HG03378 (cell line): ENCODE results near the gene SIK3.
"Not testable (repeated sequence)": the region's sequence is repeated elsewhere in the genome, so short reads cannot be mapped to it uniquely, and the experiment has no call there.

ENCODE experiments used
- ATAC-seq: cut with Tn5 transposase; IDR thresholded peaks from one replicate; pipeline ENCODE4 v1.9.1; 2021; ENCODE audit warnings: mild to moderate bottlenecking, moderate library complexity; ENCODE audit not compliant: unreplicated experiment

The SIK3 gene

DNA sequence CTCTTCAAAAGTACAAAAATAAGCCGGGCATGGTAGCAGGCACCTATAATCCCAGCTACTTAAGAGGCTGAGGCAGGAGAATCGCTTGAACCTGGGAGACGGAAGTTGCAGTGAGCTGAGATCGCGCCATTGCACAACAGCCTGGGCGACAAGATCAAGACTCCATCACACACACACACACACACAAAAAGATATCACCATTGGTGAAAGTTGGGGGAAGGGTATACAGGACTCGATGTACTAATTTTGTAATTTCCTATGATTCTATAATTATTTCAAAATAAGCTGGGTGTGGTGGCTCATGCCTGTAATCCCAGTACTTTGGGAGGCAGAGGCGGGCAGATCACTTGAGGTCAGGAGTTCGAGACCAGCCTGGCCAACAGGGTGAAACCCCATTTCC is 48.1 kb downstream of the SIK3 start:
- not testable (repeated sequence) for ATAC-seq

DNA sequence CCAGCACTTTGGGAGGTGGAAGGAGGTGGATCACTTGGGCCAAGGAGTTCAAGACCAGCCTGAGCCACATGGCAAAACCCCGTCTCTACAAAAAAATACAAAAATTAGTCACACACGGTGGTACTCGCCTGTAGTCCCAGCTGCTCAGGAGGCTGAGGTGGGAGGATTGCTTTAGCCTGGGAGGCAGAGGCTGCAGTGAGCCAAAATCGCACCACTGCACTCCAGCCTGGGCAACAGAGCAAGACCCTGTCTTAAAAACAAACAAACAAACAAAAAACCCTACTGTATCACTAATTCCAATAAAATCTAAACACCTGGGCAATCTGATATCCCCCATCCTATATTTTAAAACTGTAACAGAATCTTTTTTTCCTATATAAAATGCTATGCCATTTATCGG is 51.6 kb downstream of the SIK3 start:
- not testable (repeated sequence) for ATAC-seq

DNA sequence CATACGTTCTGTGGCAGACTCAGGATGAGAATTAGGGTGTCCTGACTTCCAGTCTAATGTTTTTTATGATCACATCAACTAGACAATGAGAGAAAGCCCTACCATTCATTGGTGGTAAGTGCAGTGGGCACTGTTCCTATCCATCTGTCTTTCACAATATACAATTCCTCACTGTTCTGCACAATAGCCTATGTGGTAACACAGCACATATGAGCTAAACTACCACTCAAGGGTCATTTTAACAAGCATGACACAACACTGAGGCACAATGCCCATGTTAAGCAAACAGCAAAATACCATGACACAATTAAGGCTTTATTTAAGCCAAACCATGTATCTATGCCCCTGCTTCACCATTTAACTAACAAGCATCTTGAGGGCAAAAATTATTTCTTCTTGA is 52.3 kb downstream of the SIK3 start:
- ATAC-seq, result no peak

DNA sequence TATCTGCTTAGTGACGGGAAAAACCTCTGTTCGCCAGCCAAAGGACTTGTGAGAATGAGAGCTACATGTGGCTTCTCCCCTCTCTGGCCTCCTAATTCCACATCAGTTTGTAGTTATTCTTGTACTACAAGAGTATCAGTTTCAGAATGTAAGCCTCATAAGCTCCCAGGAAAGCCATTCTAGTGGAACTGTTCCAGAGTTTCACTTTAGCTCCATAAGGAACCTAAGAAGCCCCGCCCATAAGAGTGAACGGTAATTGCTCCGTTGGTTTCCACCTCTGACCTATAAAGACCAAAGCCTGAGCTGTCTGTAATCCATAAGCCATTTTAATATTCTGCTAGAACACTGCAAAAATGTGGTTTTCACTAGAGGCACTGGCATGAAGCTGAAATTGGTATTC is 53.0 kb downstream of the SIK3 start:
- ATAC-seq, result no peak

DNA sequence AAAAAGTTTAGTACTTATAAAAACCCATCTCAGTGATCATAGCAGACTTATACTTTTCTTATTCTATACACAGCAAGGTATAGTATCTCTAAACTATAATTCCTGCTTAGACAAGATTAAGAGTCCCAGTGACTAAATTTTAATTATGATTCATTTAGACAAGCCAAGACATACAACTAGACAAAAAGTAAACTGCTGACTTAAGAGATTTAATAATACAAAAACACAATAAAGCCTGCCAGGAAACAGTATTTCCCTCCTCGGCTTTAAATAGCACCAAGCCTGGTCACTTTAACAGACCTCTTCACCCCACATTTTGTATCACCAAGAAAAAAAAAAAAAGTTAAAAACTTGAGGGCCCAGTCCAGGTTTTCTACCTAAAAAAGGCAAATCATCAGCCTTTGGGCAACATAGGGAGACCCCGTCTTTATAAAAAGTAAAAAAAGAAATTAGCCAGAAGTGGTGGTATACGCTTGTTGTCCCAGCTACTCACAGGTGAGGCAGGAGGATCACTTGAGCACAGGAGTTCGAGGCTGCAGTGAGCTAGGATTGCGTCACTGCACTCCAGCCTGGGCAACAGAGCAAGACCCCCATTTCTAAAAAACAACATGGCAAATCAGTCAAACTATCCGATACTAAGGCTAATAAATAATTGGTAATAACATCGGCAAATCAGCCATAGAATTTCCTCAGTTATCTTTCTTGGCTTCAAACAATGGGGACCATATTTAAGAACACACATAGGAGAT is 53.8 kb downstream of the SIK3 start:
- no peak for ATAC-seq

DNA sequence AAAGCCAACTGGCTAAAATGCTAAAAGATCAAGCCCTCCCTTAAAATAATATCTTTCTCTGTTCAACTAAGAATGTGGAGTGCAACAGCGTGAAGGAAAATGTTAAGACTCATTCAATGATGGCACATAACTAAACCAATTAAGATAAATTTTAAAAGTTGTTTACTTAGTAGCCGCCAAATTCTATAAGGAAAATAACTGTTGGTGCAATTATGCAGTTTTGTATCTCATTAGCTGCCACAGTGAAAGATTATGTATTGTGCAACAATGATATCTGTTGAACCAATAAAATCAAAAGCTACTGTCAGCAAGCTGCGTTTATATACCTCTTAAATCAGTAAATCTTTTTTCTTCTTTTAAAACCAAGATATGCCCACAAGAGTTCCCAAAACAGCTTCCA is 55.5 kb downstream of the SIK3 start:
- no peak for ATAC-seq

DNA sequence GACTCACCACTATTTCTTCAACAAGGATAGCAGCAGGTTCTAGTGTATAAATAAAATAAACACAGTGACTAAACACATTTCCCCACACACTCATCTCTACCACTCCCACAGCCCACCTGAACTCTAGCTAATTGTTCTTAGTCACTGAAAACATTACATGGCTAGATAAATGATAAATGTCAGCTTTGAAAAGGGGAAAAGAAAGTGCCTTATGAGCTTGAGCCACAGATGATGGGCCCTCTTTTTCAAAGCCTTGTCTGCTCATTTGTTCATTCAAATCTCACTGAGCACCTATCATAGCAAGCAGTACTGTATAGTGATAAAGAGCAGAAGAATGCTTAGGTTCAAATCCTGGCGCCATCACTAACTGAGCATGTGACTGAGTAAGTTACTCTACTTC is 58.3 kb downstream of the SIK3 start:
- no peak for ATAC-seq

DNA sequence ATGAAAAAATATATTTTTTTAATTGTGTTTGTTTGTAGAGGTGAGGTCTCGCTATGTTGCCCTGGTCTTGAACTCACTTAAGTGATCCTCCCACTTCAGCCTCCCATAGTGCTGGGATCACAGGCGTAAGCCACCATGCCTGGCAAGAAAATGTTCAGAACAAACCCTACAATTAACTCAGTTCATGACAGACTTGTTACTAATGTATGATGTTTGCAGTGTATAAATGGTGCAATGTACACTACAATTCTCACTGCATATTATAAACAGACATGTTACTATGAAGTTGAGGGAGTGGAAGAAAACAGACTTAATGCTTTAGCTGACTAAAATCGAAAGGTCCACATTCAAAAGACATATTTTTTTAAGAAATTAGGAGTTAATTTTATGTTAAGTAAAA is 59.0 kb downstream of the SIK3 start:
- ATAC-seq, result no peak

DNA sequence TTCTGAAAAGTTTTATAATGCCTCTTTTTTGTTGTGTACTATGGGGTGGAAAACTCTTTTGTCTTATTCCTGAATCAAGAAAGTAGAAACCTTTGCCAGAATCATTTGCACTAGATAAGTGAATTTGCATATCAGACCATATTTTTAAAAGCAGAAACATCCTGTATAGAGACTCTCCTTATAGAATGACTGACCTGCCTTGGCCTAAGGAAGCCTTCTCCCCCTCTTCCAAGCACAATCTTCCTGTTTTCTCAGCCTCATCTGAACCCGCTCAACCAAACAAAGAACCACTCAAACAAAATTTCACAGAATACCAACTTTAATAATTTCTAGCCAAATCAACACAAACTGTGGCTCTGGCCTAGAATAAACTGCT is 60.3 kb downstream of the SIK3 start:
- no peak for ATAC-seq

DNA sequence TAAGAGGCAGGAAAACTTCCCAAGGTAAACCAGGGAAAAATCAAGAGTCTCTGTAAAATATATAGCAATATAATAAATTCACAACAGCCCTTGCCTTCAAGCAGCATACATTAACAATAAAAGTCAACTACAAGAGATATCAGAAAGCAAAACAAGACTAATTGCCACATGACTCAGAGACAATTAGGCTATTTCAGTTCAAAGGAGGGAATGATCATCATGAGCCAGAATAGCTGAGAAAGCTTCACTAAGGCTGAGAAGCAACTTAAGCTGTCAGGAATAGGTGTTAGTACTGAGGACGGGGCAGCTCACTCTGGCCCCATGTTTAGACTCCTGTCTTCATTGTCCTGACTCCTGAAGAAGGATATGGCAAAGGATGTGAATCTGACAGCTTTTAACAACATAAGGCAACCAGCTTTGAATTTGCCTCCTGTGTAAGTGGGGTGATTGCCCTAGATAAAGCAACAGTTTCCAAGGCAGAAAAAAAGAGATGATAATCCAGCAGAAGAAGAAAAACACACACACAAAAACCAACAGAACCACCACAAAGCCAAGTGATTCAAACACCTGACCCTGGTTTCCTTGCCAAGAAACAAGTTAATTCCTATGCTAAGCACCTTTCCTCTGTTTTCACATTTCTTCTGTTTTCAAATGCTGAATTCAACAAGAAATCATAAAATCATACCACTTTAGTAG is 60.8 kb downstream of the SIK3 start:
- no peak for ATAC-seq

DNA sequence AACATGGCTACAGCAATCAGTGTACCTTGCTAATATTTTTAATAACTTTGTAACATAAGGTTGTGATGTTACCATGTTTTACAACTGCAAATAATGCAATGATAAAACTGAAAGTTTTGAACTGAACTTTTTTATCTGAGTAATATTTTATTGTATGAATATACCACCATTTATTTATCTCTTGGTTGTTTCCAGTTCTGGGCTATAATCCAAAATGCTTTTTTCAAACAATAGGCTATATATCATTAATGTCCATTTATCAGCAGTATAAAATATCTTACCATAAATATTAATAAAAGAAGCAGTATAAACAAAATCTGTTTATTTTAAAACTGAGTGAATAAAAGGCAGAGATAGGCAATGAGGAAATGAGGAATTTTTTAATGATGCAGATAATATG is 63.3 kb downstream of the SIK3 start:
- ATAC-seq, result no peak

DNA sequence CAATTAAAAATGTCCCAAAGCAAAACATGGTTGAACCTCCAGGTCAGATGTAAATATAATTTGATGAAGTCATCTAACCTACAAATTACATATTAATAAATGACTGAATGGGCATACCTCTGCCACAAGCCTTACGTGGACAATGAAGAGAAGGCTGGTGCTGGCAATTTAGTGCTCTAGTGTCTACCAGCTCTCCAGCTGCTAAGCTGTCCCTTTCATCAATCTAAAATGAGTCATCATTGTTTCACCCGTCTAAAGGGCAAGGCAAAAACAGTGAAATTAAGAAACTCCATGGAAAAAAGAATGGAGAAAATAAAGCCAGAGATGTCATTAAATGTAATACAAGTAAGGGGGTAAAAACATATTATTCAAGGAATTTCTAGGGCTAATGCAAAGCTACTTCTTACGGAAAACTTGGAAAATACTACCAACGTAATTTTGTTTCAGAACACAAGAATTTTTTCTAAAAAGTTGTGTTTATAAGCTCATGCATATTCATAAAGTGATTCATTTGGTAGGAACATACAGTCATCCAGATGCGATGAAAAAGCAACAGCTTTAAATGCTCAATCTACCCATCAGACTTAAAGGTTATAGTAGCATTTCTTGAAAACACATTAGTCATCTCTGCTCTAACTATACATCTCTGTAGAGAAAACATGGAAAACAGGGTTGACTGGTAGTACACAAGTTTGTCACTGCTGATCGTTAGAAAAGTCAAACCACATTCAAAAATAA is 71.5 kb downstream of the SIK3 start:
- no peak for ATAC-seq

DNA sequence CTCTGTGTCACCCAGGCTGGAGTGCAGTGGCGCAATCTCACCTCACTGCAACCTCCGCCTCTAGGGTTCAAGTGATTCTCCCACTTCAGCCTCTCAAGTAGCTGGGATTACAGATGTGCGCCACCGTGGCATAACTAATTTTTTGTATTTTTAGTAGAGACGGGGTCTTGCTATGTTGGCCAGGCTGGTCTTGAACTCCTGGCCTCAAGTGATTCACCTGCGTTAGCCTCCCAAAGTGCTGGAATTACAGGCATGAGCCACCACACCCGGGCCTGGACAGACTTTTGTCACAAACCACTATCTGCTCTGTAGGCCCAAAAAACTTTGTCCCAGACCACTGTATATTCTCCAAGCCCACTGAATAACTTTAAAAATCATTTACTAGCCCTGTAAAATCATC is 74.5 kb downstream of the SIK3 start:
- ATAC-seq, result not testable (repeated sequence)

DNA sequence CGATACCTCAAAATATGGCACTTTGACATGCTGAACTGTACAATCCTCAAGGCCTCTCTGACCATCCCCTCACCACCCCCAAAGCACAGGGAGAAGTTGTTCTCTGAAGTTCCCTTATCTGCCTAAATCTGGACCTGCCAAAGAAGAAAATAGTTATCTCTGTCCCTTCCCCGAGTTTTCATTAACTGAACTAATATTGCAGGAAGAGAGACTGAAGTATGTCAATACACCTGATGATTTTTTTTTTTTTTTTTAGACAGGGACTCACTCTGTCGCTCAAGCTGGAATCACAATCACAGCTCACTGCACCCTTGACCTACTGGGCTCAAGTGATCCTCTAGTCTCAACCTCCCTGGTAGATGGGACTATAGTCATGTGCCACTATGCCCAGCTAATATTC is 75.0 kb downstream of the SIK3 start:
- no peak for ATAC-seq

DNA sequence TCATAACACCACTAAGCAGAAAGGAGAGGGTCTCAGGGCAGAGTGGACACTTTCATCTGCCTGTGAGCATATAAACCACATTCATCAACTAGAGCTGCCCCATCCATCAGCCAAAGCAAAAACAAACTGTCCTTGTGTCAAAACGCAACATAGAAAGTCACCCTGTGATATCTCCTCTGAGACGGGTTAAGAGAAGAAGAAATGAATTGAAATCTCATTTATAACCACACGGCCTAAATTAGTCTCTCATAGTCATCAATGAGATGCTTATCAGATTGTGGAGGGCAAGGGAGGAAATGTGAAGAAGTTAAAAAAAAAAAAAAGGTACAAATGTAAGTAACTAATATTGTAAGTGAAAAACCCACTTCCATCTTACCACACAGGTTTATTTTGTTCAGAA is 75.7 kb downstream of the SIK3 start:
- no peak for ATAC-seq

DNA sequence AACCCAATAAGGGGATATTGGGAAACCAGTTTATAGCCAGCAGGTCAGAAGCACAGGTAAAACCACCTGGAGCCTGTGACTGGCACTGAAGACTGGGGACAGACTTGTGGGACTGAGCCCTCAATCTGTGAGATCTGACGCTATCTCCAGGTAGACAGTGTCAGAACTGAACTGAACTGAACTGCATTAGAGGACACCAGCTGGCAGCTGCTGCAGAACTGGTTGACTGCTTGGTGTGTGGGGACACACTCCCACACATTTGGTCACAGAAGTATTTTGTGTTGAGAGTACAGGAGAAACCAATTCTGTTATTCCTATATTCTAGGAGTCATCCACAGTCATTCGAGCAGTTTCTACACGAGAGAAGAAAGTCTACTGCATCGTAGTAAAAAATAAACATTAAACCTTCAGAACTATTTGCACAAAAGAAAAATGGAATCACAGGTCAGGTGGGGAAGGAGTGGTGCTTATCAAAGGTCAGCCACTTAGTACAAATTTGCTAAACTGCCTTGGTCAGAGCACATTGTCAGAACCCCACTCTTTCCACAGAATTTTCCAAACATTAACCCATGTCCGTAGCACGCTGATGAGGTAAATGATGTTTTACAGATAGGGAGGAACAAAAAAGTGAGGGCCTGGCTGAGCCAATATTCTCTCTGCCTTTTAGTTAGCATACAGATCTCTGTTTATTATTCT is 77.2 kb downstream of the SIK3 start:
- ATAC-seq, result no peak

DNA sequence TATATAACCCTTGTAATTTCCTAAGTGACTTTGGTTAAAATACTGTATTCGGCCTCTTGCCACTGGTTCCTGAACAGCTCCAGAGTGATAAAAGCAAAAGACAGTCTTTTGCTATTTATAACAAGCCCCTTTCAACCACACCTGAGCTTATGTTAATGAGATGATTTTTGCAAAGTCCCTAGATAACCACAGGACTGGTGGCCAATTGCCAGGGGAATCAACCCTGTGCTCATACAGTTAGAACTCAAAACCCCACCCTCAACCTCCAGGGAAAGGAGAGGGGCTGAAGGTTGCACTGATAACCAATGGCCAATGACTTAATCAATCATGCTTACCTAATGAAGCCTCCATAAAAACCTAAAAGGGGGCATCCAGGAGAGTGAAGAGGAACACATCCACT is 77.9 kb downstream of the SIK3 start:
- no peak for ATAC-seq

DNA sequence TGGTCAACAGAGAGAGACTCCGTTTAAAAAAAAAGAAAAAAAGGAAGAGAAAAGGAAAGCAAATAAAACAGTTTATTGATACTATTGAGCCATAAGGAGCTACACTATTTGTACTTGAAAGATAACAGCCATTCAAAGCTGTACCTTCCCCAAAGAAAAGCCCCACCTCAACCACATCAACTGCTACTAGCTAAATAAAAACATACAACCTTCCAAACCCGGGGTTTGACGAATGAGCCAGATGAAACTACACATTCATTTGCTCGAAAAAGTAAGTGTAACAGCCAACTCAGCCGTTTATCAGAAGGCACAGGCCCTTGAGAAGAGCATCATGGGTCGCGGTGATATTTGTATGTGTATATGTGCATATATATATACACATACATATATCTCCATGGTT is 78.4 kb downstream of the SIK3 start:
- ATAC-seq, result no peak

DNA sequence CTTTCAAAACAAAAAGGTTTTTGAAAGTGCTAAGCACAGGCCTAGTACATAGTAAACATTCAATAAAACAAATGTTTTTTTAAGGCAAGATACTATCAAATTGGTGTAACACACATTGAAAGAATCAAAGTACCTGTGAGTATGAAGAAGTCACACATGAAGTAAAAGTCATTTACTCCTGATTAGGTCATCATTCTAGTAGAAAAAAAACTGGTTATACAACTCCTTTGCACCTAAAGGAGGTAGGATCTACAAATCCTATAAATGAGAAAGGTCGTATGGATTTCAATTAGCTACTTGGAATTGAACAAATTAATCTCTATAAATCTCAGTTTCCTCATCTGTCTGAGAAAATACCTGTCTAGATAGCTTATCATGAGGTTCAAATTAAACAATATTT is 80.8 kb downstream of the SIK3 start:
- no peak for ATAC-seq

DNA sequence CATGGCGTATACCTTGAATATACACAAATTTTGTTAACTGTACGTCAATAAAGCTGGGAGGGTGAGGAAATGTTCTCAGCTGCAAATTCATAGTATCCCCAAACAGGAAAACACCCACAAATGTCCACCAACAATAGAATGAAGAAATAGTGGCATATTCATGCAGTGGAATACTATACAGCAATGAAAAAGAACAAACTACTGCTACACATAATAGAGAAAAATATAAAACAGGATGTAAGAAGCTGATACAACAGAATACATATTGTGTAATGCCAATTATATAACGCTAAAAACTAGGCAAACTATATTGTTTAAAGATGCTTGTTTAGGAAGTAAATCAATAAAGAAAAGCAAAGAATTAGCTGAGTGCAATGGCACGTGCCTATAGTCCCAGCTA is 81.5 kb downstream of the SIK3 start:
- no peak for ATAC-seq

DNA sequence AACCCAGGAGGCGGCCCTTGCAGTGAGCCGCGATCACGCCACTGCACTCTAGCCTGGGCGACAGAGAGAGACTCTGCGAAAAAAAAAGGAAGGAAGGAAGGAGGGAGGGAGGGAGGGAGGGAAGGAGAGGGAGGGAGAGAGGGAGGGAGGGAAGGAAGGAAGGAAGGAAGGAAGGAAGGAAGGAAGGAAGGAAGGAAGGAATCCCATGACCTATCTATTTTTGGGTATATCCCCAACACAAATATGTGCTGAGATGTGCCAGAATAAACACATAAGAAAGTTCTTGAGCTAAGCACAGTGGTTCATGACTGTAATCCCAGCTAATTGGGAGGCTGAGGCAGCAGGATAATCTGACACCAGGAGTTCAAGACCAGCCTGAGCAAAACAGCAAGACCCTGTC is 82.0 kb downstream of the SIK3 start:
- no peak for ATAC-seq

DNA sequence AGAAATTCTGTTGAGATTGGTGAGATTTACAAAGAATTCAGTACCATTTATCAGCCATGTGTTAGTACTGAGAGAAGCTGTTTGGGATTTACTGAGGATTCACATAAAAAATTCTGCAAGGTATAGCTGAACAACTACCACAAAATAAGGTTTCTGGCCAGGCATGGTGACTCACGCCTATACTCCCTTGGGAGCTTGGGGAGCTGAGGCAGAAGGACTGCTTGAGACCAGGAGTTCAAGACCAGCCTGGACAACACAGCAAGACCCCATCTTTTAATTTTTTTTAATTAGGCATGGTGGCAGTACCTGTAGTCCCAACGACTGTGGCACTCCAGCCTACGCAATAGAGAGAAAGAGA is 86.7 kb downstream of the SIK3 start:
- no peak for ATAC-seq
